ENCODE measurements around the gene CGREF1.
"Not testable (repeated sequence)": the region's sequence is repeated elsewhere in the genome, so short reads cannot be mapped to it uniquely, and the experiment has no call there.

CGREF1 gene

DNA sequence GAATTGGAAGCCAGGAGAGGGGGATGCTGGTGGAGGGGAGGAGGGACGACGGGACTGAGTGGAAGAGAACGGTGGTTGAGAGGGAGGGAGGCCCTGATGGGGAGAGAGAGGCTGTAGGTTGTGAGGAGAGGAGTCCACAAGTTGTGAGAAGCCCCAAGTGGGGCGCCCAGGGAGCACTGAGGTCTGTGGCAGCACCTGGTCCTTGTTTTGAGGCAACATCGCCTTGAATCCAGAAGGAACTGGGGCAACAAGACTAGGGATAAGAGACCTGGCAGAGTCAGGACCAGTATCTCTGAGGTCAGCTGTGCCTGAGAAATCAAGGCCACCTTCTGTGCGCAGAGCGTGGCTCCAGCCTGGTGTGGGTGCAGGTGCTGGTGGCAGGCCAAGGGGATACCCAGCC, 19.2 kb upstream of the CGREF1 start:
- DNase-seq (ENCODE audit: low spot score): no peak

DNA sequence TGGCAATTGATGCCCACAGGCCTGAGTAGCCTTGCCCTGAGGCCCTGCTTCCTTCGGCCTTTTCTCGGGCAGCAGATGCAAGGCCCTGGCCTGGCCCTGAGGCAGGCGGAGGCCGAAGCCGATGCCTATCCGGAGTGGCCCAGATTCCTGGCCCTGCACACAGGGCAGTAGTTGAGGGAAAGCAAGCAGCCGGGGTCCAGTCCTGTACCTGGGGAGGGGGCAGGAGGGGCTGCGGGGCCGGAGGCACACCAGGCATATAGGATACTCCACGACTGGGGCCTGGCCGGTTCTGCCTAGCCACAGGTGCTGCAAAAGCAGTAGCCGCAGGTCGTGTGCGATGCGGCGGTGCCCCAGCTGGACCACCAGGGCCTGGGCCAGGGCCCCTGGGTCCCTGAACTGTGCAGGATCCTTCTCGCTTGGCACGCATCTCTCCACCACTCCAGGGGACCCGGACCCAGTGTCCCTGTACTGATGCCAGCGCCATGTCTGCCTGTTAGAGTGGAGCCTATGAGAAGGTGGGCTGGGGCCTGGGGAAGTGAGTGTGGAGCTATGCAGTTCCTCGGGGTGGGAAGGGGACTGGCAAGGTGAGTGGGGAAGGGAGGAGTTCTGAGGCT, 18.5 kb upstream of the CGREF1 start:
- DNase-seq (ENCODE audit: low spot score): no peak

DNA sequence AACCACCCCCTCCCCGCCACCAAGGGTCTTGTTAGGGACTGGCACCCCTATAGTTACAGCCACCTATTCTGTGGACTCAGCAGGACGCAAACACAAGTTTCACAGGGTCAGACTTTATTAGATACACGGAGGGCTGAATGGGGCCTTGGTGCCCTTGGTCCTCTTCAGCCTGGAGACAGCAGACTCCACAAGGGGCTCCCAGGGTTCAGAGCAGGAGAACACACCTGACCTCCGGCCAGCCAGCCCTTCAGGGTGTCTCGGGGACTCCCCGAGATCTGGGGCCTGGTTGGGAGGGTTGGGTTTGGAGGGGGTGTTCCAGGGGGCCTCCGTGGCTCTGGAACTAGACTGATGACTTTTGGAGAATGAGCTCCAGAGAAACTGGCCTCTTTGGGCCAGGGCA, 17.8 kb upstream of the CGREF1 start:
- DNase-seq (ENCODE audit: low spot score): no peak

DNA sequence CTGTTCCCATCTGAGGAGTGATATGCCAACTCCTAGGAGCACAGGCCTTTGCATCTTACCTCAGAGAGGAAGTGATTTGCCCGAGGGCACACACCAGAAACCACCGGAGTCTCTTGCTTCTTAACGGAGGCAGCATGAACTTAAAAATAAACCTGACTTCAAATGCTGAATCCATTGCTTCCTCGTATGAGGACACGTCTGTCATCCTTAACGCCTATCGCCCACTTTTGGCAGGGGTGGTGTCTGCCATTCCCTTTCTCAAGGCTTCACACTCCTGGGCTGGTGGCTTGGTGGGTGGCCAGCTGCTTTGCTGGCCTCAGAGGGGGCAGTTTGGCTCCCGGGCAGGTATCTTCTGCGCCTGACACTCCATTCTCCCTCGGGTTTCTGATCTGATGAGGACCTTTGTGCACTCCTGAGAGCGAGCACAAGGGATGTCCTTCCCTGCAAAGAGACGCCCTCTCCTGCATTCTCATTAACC, 16.6 kb upstream of the CGREF1 start:
- DNase-seq (ENCODE audit: low spot score): no peak

DNA sequence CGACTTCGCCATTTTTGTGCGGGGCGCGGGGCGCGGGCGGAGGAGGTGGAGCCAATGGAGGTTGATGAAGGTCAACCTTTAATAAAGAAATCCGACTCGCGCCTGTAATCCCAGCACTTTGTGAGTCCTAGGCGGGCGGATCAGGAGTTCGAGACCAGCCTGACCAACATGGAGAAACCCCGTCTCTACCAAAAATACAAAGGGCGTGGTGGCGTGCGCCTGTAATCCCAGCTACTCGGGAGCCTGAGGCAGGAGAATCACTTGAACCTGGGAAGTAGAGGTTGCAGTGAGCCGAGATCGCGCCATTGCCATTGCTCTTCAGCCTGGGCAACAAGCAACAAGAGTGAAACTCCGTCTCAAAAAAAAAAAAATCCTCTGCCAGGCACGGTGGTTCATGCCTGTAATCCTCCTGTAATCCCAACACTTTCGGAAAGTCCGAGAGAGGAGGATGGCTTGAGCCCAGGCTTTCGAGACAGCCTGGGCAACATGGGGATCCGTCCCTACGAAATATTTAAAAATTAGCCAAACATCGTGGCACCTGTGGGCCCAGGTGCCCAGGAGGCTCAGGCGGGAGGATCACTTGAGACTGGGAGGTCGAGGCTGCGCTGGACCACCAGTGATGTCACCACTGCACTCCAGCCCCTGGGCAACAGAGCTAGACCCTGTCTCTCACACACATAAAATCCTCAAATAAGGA, 16.0 kb upstream of the CGREF1 start:
- DNase-seq (ENCODE audit: low spot score): no peak

DNA sequence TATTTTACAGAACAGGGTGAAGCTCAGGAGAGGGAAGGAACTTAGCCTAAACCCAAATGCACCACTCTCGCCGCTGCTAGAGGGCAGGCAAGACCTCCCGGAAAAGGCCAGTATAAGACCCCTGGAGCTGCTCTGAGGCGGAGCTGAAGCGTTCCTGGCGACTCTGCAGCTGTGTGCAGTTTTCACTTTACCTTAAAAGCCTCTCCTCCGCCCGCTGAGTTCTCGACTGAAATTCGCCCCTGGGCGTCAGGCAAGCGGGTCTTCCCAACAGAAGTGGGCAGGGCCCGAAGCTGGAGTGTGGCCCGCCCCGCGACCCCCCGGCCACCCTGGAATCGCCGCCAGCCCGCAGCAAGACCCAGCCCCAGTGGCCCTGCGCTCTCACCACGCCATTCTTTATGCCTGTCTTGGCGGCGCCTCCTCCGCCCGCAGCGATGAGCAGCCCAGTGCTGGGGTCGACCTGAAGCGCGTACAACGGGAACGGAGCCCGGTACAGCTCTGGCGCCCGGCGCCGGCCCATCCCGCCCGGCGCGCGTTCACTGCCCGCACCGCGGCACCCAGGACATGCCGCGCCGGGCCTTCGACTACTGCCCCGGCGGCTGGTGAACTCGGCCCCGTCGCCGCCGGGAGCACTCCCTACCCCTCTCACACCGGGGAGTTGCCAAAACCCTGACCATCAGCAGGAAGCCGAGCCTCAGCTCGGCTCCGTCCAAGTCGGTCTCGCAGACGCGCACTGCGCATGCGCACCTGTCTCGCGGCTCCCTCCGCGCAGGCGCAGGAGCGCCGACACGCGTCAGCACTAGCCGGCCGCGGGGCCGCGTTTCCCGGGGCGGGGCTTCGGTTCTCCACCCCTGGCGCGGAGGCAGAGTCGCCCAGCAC, 15.2 kb upstream of the CGREF1 start, which contains the start of gene PREB:
Gene PREB (minus strand): TSS at position 732 of the 876 bp plus-strand sequence. CDS start 215 bp downstream, at position 517.
- peak; percentile 91 for DNase-seq (ENCODE audit: low spot score)

DNA sequence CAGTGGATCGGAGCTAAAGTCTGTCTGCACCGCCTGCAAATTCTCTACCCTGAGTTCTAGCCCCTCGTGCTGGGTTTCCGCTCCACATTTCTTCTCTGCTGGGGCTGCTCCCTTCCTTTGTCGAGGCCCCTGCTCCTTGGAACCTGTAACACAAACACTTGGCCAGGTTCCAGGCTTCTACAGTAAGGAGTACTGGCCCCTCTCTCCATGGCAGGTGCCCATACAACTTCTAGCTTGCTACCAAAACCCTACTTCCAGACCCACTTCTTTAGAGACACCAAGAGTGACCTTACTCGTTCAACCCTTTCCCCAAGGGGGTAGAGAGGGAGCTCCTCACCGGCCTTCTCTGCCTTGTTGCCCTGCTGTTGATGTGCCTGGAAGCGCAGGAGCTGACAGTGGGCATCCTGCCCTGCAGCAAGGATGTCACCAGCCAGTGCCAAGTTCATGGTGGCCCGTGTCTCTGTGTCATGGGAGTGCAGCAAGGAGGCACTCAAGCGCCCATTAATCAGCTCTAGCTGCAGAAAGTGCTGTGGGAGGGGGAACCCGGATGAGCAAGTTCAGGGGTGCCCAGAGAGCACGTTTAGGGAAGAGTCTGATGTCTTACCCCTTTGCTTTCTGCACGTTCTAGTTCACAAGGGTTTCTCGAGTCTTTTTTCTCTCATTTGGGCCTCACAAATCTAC, 14.4 kb upstream of the CGREF1 start:
- DNase-seq (ENCODE audit: low spot score): no peak

DNA sequence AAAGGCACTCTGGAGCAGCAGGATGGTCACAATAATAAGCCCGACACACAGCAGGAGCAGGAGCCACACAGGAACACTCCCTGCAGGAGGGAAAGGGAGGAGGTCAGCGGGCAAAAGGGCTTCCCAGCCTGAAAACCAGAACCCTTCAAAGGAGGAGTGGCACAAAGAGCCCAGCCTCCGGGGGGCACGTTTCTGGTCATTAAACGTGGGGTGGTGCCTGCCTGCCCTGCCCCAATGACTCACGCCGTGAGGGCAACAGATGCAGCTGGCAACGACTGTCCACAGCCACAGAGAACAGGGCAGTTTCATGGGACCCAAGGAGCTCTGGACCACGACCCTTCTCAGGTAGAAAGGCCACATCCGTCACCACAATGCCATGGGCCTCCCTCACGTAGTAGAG, 12.5 kb upstream of the CGREF1 start:
- DNase-seq (ENCODE audit: low spot score): no peak

DNA sequence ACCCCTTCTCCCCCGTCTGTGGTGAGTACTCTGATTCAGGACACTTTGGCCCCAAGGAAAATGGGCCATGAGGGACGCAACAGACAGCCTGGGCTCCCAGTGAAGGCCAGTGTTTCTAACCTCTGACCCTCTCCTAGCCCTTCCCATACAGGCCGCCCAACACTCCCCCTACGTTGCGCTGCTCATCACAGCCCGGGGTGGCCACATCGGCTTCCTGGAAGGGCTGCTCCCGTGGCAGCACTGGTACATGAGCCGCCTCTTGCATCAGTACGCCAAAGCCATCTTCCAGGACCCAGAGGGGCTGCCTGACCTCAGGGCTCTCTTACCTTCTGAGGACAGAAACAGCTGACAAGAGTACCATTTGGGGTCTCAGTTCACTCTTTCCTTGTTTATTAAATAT, 11.5 kb upstream of the CGREF1 start:
- no peak for DNase-seq (ENCODE audit: low spot score)

DNA sequence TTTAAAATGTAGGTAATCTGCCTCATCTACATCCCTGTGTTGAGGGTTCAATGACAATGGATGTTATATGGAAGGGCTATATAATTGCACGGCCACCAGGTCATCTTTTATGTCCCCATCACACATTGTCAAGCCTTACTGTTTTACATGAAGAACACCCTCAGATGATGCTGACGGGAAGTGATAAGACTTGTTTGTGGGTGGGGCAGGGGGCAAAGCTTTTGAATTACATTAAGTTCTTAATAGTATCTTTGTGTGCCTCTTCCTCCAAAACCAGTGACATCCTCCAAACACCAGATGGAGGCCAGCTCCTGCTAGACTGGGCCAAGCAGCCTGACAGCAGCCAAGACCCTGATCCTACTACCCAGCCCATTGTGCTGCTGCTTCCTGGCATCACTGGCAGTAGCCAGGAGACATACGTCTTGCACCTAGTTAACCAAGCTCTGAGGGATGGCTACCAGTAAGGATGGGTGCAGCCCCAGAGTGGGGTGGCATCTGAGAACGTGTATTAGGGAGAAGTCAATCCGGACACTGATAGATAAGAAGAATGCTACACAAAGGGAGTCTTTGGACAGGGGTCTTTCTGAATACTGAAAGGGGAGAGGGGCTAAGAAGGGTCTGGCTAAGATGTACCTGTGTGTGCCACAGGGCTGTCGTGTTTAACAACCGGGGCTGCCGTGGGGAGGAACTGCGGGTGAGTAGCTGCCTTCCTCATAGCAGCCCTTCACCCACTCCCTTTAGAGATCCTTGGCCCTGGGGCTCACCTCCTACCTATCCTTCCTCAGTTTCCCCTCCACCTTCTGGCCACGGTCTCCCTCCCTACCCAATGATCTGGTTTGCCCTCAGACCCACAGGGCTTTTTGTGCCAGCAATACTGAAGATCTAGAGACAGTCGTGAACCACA, 10.0 kb upstream of the CGREF1 start:
- no peak for DNase-seq (ENCODE audit: low spot score)

DNA sequence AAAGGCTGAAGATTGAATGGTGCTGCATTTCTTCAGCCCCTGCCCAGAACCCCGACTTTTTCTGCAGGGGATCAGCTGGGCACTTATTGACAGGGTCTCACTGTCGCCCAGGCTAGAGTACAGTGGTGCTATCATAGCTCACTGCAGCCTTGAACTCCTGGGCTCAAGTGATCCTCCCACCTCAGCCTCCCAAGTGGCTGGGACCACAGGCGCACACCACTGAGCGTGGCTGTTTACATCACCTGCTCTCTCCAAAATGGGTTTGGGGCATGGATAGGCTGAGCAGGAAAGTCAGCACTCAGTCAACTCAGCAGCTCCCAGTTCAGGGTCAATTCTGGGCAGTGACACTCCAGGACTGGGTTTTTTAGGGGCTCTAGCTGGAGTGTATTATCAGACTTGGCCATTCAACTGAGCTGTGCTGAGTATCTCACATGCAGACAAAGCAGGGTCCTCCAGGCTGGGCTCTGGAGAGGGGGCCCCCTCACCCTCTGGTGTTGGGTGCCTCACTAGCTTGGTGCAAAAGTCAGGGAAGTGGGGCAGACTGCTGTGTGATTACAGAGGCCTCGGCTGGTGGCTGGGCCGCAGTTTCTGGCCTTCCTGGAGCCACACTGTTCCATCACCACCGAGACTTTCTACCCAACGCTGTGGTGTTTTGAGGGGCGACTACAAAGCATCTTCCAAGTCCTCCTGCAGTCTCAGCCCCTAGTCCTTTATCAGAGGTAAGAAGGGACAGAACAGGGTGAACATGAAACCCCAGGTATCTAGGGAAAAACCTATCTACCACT, 9.1 kb upstream of the CGREF1 start:
- no peak for DNase-seq (ENCODE audit: low spot score)

DNA sequence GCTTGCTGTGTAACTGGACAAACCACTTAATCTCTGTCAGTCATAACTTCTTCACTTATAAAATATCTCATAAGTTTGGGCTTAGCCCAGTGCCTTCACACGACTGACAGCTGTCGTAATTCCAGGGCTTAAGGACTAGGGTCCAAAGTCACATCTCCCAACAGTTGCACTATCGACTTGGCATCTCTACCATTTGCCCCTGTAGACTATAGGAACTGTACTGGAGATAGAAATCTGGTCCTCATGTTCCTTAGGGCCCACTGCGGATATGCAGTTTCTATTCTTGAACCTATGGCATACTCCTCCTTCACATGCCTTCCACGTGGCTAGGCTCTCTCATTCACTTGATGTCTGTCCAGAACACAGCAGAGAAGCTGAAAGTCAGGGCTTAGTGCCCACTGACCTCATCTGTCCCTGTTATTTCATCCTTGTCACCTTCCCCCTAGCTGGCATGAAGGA, 7.4 kb upstream of the CGREF1 start:
- no peak for DNase-seq (ENCODE audit: low spot score)

DNA sequence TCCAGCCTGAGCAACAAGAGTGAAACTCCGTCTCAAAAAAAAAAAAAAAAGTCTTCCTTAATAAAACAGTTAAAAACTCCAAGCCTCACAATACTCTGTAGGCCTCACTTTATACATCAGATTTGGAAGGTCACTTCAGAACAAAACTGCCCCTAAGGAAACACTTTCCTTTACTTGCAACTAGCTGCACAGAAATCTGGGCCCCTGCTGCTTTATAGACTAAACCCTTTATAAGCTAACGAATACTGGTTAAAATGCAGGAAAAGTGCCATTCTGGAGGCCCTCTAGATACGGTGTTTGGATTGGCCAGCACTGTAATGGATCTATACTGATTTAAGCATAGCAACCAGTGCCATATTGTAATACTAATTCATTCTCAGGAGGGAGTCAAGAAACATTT, 6.2 kb upstream of the CGREF1 start:
- no peak for DNase-seq (ENCODE audit: low spot score)

DNA sequence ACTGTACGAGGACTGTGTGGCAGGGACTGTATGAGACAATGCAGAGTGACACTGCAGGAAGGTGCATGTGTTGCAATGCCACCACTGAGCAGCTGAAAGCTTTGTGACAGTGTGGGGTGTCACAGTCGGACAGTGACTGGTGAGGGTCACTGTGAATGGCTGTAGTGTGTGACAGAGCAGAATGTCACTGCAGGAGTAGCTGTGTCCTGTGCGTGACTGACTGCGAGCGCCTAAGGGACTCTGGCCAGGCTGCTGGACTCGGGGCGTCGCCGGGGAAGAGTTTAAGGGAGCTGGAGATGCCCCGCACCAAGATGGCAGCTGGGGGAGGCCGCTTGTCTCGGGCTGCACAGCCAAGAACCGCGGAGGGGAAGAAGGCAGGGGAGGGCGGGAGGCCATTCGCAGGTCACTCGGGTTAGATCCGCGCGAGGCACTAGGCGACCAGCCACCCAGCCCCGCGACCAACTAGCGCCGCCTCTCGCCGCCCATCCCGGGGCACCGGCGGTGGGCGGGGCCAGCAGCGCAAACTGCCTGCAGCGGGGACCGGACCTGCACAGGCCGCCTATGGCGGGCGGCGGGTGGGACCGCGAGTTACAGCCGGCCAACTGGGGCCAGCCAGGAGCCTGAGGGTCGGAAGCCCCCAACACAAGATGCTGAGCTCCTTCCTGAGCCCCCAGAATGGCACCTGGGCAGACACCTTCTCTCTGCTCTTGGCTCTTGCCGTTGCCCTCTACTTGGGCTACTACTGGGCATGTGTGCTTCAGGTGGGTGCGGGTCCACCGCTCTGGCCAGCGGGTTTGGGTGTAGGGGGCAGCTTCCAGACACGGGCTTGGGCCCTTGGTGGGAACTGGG, 4.6 kb upstream of the CGREF1 start, which contains the start of gene ABHD1:
Gene ABHD1 (plus strand): TSS at position 514 of the 849 bp plus-strand sequence. CDS start 134 bp downstream, at position 648.
- peak; percentile 21 for DNase-seq (ENCODE audit: low spot score)

DNA sequence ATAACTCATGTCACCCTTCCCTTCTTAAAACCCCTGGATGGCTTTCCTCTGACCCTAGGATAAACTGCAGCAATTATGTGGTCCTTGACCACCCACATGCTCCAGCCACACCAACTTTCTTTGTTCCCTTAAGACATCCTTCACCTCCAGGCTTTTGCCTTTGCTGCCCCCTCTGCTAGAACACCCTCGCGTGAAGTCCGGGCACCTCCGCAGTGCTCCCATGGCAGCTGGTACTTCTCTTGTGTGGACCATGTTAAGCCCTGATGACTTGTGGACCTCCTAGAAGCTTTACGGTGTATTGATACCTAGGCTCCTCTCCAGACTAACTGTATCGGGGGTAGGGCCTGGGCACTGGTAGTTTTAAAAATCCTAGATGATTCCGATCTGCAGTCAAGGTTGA, 3.9 kb upstream of the CGREF1 start:
- DNase-seq (ENCODE audit: low spot score): no peak

DNA sequence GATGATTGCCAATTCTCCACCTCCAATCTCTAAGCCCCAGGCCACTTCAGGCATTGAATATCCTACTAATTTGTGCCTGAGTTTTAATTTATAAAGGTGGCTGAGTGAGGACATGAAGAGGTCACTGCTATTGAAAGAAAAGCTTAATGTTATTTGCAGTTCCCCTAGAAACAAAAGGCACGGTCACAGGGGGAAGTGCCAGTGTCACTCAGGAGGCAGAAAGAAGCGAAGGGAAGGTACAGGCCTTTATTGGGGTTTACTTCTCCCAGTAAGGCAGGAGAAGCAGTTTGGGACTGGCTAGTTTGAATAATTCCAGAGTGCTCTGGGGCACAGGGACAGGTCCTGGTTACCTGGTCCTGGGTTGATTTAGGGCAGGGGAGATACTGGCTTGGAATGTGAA, 3.0 kb upstream of the CGREF1 start:
- DNase-seq (ENCODE audit: low spot score): no peak

DNA sequence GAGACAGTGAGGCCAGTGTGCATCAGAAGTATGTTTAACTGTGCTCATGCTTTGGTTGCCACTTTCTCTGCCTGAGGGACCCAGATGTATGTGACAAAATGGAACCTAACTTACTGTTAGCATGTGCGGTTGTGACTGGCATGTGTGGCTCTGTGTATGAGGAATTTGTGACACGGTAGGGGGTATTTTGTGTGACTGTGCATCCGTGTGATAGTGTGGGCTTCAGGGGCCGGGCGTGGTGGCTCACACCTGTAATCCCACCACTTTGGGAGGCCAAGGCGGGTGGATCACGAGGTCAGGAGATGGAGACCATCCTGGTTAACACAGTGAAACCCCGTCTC, 372 bp upstream of the CGREF1 start:
- DNase-seq (ENCODE audit: low spot score): not testable (repeated sequence)

DNA sequence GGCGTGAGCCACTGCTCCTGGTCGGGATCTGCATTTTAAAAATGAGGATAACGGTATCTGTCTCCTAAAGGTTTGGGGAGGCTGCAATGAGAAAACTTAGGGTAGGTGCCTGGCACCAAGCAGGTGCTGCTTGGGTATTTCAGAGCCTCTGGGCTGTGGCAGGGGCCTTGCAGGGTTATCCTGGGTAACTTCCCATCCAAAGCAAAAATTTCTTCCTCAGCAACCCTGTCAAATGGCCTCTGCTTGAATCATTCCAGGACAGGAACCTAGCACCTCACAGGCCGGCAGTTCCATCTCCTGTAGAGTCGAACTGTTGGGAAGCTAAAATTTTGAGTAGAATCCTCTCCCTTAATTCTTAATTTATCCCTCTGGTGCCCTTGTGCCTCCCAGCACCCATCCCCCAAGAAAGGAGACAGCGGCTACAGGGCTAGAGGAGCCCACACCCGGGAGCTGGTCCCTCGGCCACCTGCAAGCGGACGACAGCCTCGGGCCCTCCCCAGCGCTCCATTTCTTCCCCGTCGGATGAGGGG, 868 bp downstream of the CGREF1 start:
- no peak for DNase-seq (ENCODE audit: low spot score)

DNA sequence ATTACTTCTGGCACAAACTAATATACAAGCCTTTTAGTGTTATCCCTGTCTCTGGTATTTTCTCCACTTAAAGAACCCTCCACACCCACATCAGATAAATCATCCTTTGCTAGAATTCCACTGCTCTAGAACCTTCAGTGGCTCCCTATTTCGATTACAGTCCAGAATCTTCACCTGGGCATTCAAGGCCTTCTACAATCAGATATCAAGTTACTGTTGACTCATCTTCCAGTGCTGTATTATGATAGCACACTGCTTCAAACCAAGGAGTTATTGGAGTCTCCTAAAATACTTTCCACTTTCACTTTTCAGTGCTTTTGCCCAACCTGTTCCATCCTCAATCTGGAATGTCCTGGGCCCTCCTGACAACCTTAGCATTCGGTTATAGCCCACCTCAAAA, 3.4 kb downstream of the CGREF1 start:
- DNase-seq (ENCODE audit: low spot score): no peak
